K562 (cell line): ENCODE data around the gene VWF.

Source experiments
- E2F5 ChIP-seq: sonication (generic); formaldehyde crosslinking; IDR thresholded peaks from 2 replicates; pipeline ENCODE4 v1.8.0; 2022; ENCODE audit warnings: mild to moderate bottlenecking, missing genetic modification reagents
- EZH2 ChIP-seq: IDR thresholded peaks from 2 replicates; pipeline ENCODE4 v1.6.1; 2012; ENCODE audit warnings: low read depth, mild to moderate bottlenecking, inconsistent platforms, low read length, borderline replicate concordance
- POLR3A ChIP-seq: IDR thresholded peaks from 2 replicates; pipeline ENCODE4 v1.6.1; 2011; ENCODE audit warnings: borderline replicate concordance, mild to moderate bottlenecking, moderate library complexity; ENCODE audit not compliant: insufficient read length, insufficient read depth; ENCODE audit errors: extremely low read depth
- ZMIZ1 ChIP-seq, 2 experiments: fragments of 150-350 bp in 1 of 2; IDR thresholded peaks; 2 replicates each; pipeline ENCODE4 v1.6.1; 2012 to 2016; ENCODE audit warnings: low read depth in 2 of 2, low read length in 2 of 2, mild to moderate bottlenecking in 1 of 2, moderate library complexity in 1 of 2

- no peak for TF ChIP-seq E2F5 (CRISPR knock-in tag)
- TF ChIP-seq EZH2: no peak
- TF ChIP-seq ZMIZ1 (IDR thresholded peaks at IDR 0.05; ENCODE audit: low read depth in 2 of 2, low read length in 2 of 2): no peak
- no peak for TF ChIP-seq POLR3A
Observed at GRCh38 chr12:5971194-5971850, 153.1 kb downstream of the VWF start.
